Measurements from ENCODE around the gene CNOT6L. TPM values are rescaled to one million over a fixed set of nuclear protein-coding genes. Genes with fewer than 3 reads are reported as not detected.
"Not testable (repeated sequence)": the region's sequence is repeated elsewhere in the genome, so short reads cannot be mapped to it uniquely, and the experiment has no call there.

Gene CNOT6L
- total RNA-seq, 2 experiments from 2014 or later, result 88.4 to 90.6 TPM

- ChIA-PET CTCF (no interaction called here), POLR2A (no interaction called here)
Measured at GRCh38 chr4:77745792-77746191, 73.4 kb downstream of the CNOT6L start.

- ChIA-PET CTCF (interaction anchor here (1.0 kb wide), 1 partner anchor 9 kb away, joined by 4 read pairs; no protein-coding TSS in a partner anchor), POLR2A (no interaction called here)
Measured at GRCh38 chr4:77742054-77742453, 77.1 kb downstream of the CNOT6L start.

GRCh38 chr4:77740480-77740879 is 78.7 kb downstream of the CNOT6L start:
- POLR2A ChIA-PET, result no interaction called here
- CTCF ChIA-PET, result no interaction called here

GRCh38 chr4:77734928-77735327 is 84.2 kb downstream of the CNOT6L start:
- CTCF ChIA-PET, result no interaction called here
- POLR2A ChIA-PET, result no interaction called here

GRCh38 chr4:77731656-77732055 is 87.5 kb downstream of the CNOT6L start:
- CTCF ChIA-PET, result no interaction called here
- POLR2A ChIA-PET, result no interaction called here

- POLR2A ChIA-PET, result no interaction called here
- CTCF ChIA-PET, result interaction anchor here (1.3 kb wide), 1 partner anchor 130 kb away, joined by 3 read pairs; no protein-coding TSS in a partner anchor
Measured at GRCh38 chr4:77728420-77728819, 90.7 kb downstream of the CNOT6L start.

- POLR2A ChIA-PET, result no interaction called here
Measured at GRCh38 chr4:77721073-77721472, 98.1 kb downstream of the CNOT6L start.

GRCh38 chr4:77718500-77718899 is 100.7 kb downstream of the CNOT6L start:
- CTCF ChIA-PET, POLR2A ChIA-PET: not testable (repeated sequence)

More at GRCh38 chr4:77721073-77721472, 98.1 kb downstream of the CNOT6L start:
- CTCF ChIA-PET, result no interaction called here

GRCh38 chr4:77715414-77716290 is 103.5 kb downstream of the CNOT6L start:
- ChIA-PET POLR2A (interaction anchor here (0.5 kb wide), 1 partner anchor 155 kb away, joined by 10 read pairs; no protein-coding TSS in a partner anchor), CTCF (no interaction called here)

GRCh38 chr4:77714514-77714913 is 104.7 kb downstream of the CNOT6L start:
- ChIA-PET CTCF (no interaction called here), POLR2A (no interaction called here)

- ChIA-PET CTCF (no interaction called here), POLR2A (no interaction called here)
Measured at GRCh38 chr4:77713884-77714283, 105.3 kb downstream of the CNOT6L start.

GRCh38 chr4:77712675-77713074 is 106.5 kb downstream of the CNOT6L start:
- ChIA-PET CTCF (no interaction called here), POLR2A (no interaction called here)

- ChIA-PET POLR2A (interaction anchor here (0.5 kb wide), 1 partner anchor 48 kb away, joined by 3 read pairs; no protein-coding TSS in a partner anchor), CTCF (no interaction called here)
Measured at GRCh38 chr4:77711469-77711868, 107.7 kb downstream of the CNOT6L start.

- CTCF ChIA-PET, result interaction anchor here (1.7 kb wide), 1 partner anchor 245 kb away, joined by 3 read pairs; no protein-coding TSS in a partner anchor
- POLR2A ChIA-PET, result no interaction called here
Measured at GRCh38 chr4:77710684-77711083, 108.5 kb downstream of the CNOT6L start.

GRCh38 chr4:77710059-77710458 is 109.1 kb downstream of the CNOT6L start:
- POLR2A ChIA-PET, result no interaction called here
- CTCF ChIA-PET, result interaction anchor here (1.7 kb wide), 1 partner anchor 244 kb away, joined by 3 read pairs; no protein-coding TSS in a partner anchor

GRCh38 chr4:77706717-77707116 is 112.5 kb downstream of the CNOT6L start:
- POLR2A ChIA-PET, result no interaction called here
- CTCF ChIA-PET, result no interaction called here

GRCh38 chr4:77703666-77704065 is 115.5 kb downstream of the CNOT6L start:
- ChIA-PET POLR2A (no interaction called here), CTCF (no interaction called here)

- CTCF ChIA-PET, result no interaction called here
- POLR2A ChIA-PET, result no interaction called here
Measured at GRCh38 chr4:77701121-77701520, 118.0 kb downstream of the CNOT6L start.

- CTCF ChIA-PET, result no interaction called here
- POLR2A ChIA-PET, result no interaction called here
Measured at GRCh38 chr4:77699731-77700210, 119.4 kb downstream of the CNOT6L start.

GRCh38 chr4:77697860-77698590 is 121.1 kb downstream of the CNOT6L start:
- CTCF ChIA-PET, result interaction anchor here (0.7 kb wide), 1 partner anchor 723 kb away, joined by 4 read pairs; no protein-coding TSS in a partner anchor
- POLR2A ChIA-PET, result no interaction called here

- CTCF ChIA-PET, result no interaction called here
- POLR2A ChIA-PET, result no interaction called here
Measured at GRCh38 chr4:77695774-77696173, 123.4 kb downstream of the CNOT6L start.

Measured in activated CD8-positive, alpha-beta memory T cell treated with anti-CD3 and anti-CD28 coated beads for 36 hours (primary cell).